ENCODE measurements around the gene ABCA3.
"Not testable (repeated sequence)": the region's sequence is repeated elsewhere in the genome, so short reads cannot be mapped to it uniquely, and the experiment has no call there.

Gene ABCA3

DNA sequence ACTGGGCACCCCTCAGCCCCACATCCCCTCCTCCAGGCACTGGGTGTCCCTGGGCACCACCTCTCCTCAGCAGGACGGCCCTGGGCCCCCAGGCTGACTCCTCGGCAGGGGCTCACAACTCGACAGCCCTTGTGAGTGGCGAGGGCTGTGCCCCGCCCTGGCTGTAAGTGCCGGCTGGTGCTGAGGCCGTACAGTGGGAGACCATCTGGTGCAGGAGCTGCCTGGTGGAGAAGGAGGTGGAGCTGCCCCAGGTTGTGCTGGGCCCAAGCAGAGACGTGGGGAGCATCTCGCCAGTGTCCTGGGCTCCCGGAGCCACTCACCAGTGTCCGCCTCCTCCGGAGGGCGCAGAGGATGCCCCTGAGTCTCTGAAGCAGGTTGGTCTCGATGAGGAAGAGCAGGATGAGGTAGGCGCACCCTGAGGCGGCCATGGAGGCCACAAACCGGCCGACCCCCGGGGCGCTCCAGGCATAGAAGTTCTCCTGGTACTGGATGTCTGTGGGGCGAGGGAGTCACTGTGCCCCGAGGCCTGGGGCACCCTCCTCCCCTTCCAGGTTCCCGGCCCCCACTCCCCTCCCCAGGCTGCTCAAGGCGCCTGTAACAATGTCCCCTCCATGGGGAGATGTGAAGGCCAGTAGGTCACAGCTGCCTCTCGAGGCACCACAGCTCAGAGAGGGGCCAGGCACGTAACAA is 57.5 kb downstream of the ABCA3 start:
- in situ Hi-C loops (cut with MboI; ENCODE audit: low sequenced_read_pairs) = no loop called here

- in situ Hi-C loops (cut with MboI; ENCODE audit: low sequenced_read_pairs) = no loop called here
Measured at GRCh38 chr16:2282262-2282661, 58.3 kb downstream of the ABCA3 start.

- in situ Hi-C loops (cut with MboI; ENCODE audit: low sequenced_read_pairs) = no loop called here
Measured at GRCh38 chr16:2280981-2281542, 59.5 kb downstream of the ABCA3 start.

DNA sequence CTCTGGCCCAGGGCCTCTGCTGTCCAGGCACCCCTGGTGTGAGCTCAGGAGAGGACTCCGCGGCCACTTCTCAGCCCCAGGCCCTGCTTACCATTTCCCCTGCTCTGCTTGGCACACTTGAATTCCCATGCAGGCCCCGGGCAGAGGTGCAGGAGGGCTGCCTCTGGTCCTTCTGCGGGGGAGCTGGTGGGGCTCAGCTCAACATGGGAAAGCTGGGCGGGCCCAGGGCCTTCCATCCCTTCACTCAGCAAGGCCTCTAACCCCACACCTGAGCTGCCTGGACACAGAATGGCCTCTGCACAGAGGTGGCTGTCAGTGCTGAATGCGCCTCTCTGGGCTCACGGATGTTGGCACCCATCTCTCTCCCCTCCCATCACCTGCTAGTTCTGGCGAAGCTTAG is 60.1 kb downstream of the ABCA3 start:
- in situ Hi-C loops (cut with MboI; ENCODE audit: low sequenced_read_pairs) = no loop called here

GRCh38 chr16:2278956-2279800 is 61.4 kb downstream of the ABCA3 start:
- in situ Hi-C loops (cut with MboI; ENCODE audit: low sequenced_read_pairs) = no loop called here

DNA sequence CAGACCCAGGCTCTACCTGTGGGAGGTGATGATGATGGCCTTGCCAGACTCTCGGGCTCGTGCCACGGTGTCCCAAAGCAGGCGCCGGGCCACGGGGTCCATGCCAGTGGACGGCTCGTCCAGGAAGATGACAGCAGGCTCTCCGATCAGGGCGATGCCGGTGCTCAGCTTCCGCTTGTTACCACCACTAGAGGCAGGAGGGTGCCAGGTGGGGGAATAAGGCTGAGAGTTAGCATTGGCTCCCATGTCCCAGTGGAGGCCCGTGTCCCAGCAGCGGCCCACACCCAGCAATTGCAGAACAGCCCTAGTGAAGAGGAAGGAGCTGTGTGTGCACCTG is 62.3 kb downstream of the ABCA3 start:
- in situ Hi-C loops (cut with MboI; ENCODE audit: low sequenced_read_pairs) = no loop called here

DNA sequence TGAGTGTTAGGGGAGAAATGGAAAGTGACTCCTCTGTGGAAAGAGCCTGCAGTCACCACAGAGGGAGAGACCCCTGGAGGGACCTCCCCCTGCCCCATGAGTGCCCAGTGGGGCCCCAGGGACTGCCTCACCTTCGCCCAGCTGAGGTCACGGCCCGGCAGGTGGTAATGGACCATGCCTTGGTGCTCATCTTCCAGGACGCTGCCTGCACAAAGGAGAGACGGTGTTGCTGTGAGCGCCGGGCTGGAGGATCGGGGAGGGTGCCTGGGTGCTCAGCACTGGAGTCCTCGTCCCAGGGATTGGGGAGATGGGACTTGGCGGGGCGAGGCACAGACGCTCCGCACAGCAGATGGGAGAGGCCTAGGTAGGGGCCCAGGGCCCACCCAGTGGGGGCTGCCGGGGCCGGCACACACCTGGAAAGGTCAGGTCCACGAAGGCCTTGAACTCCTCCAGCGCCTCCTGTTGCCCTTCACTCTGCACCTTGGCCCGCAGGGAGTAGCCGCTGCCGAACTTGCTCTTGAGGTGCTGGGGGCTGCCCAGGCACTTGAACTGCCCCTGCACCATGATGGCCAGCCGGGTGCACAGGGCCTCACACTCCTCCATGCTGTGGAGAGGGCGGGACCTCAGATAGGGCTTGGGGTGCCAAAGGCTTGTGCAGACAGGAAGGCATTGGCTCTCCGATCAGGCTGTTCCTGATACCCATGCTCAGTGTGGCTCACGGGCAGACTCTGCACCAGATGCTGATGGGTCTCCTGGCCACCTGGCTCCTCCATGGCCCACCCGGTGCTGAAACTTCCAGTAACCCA is 62.9 kb downstream of the ABCA3 start:
- in situ Hi-C loops (cut with MboI; ENCODE audit: low sequenced_read_pairs) = no loop called here

- in situ Hi-C loops (cut with MboI; ENCODE audit: low sequenced_read_pairs) = no loop called here
Measured at GRCh38 chr16:2276368-2277195, 63.9 kb downstream of the ABCA3 start.

GRCh38 chr16:2275476-2276367 is 64.8 kb downstream of the ABCA3 start:
- in situ Hi-C loops (cut with MboI; ENCODE audit: low sequenced_read_pairs) = no loop called here

DNA sequence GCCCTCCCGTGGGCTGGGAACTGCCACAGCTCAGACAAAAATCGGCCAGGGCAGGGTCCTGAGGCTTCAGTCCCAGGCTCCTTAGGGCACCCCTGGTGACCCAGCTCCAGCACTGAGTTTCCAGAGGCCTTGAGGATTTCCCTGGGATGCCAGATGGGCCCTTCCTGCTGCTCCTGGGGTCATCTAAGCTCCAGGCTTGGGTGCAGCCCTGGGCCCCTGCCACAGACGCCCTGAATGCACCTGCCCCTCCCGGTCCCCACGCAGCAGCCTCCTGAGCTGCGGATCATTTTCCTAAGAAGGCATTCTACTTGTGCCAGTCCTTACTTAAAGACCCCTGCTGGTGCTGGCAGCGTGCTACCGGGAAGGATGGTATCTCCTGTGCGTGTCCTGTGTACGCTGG is 66.6 kb downstream of the ABCA3 start:
- in situ Hi-C loops (cut with MboI; ENCODE audit: low sequenced_read_pairs) = no loop called here

DNA sequence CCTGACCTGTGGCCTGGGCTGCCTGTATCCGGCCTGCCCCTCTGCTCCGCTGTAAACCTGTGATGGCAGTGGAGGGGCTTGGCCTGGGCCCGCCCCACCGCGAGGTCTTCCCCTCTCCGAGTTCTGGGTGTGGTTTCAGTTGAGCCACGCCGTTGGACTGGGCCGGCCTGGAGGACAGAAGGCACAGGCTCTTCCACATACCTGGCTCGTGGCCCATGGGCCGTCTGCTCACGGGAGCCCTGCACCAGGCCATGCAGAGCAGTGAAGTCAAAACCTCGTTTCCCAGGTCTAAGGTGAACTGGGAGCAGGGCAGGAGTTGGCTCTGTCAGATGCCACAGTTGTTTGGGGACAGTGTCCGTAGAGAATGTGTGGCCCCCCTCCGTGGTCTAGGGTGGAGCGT is 67.0 kb downstream of the ABCA3 start:
- in situ Hi-C loops (cut with MboI; ENCODE audit: low sequenced_read_pairs) = no loop called here

- in situ Hi-C loops (cut with MboI; ENCODE audit: low sequenced_read_pairs) = no loop called here
Measured at GRCh38 chr16:2271848-2272461, 68.6 kb downstream of the ABCA3 start.

- in situ Hi-C loops (cut with MboI; ENCODE audit: low sequenced_read_pairs) = no loop called here
Measured at GRCh38 chr16:2270588-2271470, 69.7 kb downstream of the ABCA3 start.

DNA sequence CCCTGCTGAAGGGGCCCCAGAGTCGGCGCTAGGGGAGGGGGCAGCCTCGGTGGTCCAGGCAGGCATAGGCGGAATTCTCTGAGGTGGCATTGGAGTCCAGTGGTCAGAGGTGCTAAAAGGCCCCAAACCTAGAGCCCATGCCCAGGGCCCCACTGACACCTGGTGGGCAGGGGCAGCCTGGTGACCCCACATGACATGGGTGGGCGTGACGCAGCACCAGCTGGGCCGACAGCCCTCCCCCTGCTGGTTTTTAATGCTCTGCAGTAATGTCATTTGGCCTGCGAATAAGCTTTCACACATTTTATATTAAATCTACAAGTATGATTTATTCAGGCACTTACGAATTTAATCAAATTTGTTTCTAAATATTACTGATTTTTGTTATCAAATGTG is 70.5 kb downstream of the ABCA3 start:
- in situ Hi-C loops (cut with MboI; ENCODE audit: low sequenced_read_pairs) = no loop called here

GRCh38 chr16:2267913-2268666 is 72.4 kb downstream of the ABCA3 start, which contains the start of gene RNPS1:
Gene RNPS1, minus strand, starts transcription at chr16:2268126. Its CDS starts 3,483 bp downstream, at chr16:2264643.
- in situ Hi-C loops (cut with MboI; ENCODE audit: low sequenced_read_pairs) = no loop called here

- in situ Hi-C loops (cut with MboI; ENCODE audit: low sequenced_read_pairs) = not testable (repeated sequence)
Measured at GRCh38 chr16:2267505-2267912, 73.0 kb downstream of the ABCA3 start.

- in situ Hi-C loops (cut with MboI; ENCODE audit: low sequenced_read_pairs) = not testable (repeated sequence)
Measured at GRCh38 chr16:2266887-2267286, 73.6 kb downstream of the ABCA3 start.

Data from hTERT RPE-1 (cell line).